Osteoblast (primary cell): ENCODE measurements around the gene ABI3BP. TPM values are rescaled to one million over a fixed set of nuclear protein-coding genes. Genes with fewer than 3 reads are reported as not detected.

Experiments used
- DNase-seq: peaks from one replicate; pipeline ENCODE4 v3.0.0; 2011; ENCODE audit warnings: low spot score, mixed read lengths; ENCODE audit not compliant: insufficient read length; ENCODE audit errors: missing footprints
- H2AFZ ChIP-seq: 2 replicates; pipeline ENCODE4 v1.6.0; 2011; ENCODE audit warnings: mild to moderate bottlenecking, low read length
- H3K27ac ChIP-seq: 2 replicates; pipeline ENCODE4 v1.5.1; 2011; ENCODE audit warnings: mild to moderate bottlenecking, low read depth, low read length, moderate library complexity
- H3K27me3 ChIP-seq: 2 replicates; pipeline ENCODE4 v1.6.0; 2012; ENCODE audit warnings: mild to moderate bottlenecking, control low read depth, inconsistent platforms, low read length, moderate library complexity; ENCODE audit not compliant: insufficient read depth
- H3K36me3 ChIP-seq: 2 replicates; pipeline ENCODE4 v1.5.1; 2011; ENCODE audit warnings: mild to moderate bottlenecking, low read length, control low read depth, moderate library complexity; ENCODE audit not compliant: insufficient read depth
- H3K4me1 ChIP-seq: 2 replicates; pipeline ENCODE4 v1.5.1; 2011; ENCODE audit warnings: mild to moderate bottlenecking, low read length, control low read depth, moderate library complexity; ENCODE audit not compliant: insufficient read depth
- H3K4me2 ChIP-seq: 2 replicates; pipeline ENCODE4 v1.6.0; 2011; ENCODE audit warnings: mild to moderate bottlenecking, low read length; ENCODE audit not compliant: insufficient read depth
- H3K4me3 ChIP-seq: fragments of 200-600 bp; sonication (generic); 3 replicates; pipeline ENCODE4 v1.5.1; 2012; ENCODE audit warnings: mild to moderate bottlenecking, low read length, inconsistent platforms; ENCODE audit not compliant: insufficient read depth
- H3K79me2 ChIP-seq: 2 replicates; pipeline ENCODE4 v1.6.0; 2012; ENCODE audit warnings: mild to moderate bottlenecking, low read length, control low read depth, inconsistent platforms; ENCODE audit not compliant: insufficient read depth
- H3K9me3 ChIP-seq: 2 replicates; pipeline ENCODE4 v1.5.1; 2011; ENCODE audit warnings: low read depth, low read length, control low read depth
- H4K20me1 ChIP-seq: 2 replicates; pipeline ENCODE4 v1.6.0; 2012; ENCODE audit warnings: mild to moderate bottlenecking, low read length, control low read depth; ENCODE audit not compliant: insufficient read depth
- CTCF ChIP-seq: IDR thresholded peaks from 2 replicates; pipeline ENCODE4 v1.5.1; 2011; ENCODE audit warnings: mild to moderate bottlenecking, low read depth, low read length, moderate library complexity; ENCODE audit errors: extremely low read depth
- total RNA-seq: library from RNA; depleted of rRNA; stranded (reverse); fragments of >200 nt; gene quantifications from 2 replicates; pipeline ENCODE4 v1.2.3, GENCODE V29; 2012

The ABI3BP gene
- total RNA-seq, 1 donor: 130 TPM

- peaks cover 5% of the 10 kb centered on the region for H3K9me3 ChIP-seq
- DNase-seq: peak; percentile 87
- peak overlapping the region; percentile 32 for H2AFZ ChIP-seq
- H3K4me2 ChIP-seq: peak overlapping the region; percentile 22
- no peaks in the 10 kb centered on the region for H3K27me3 ChIP-seq
- no peaks in the 10 kb centered on the region for H4K20me1 ChIP-seq
- no peak overlapping the region for H3K4me3 ChIP-seq
- H3K36me3 ChIP-seq: peaks cover 5% of the 10 kb centered on the region
- H3K79me2 ChIP-seq: peaks cover 68% of the 10 kb centered on the region
- peaks cover 38% of the 10 kb centered on the region for H3K4me1 ChIP-seq
- peak overlapping the region; percentile 79 for H3K27ac ChIP-seq
- no peak for TF ChIP-seq CTCF
These were observed 35.8 kb downstream of the ABI3BP start for GRCh38 chr3:100957261-100957986.

- H2AFZ ChIP-seq: peak overlapping the region; percentile 4
- H3K27me3 ChIP-seq: no peaks in the 10 kb centered on the region
- H3K9me3 ChIP-seq: peaks cover 5% of the 10 kb centered on the region
- no peak for TF ChIP-seq CTCF
- no peaks in the 10 kb centered on the region for H4K20me1 ChIP-seq
- peaks cover 5% of the 10 kb centered on the region for H3K36me3 ChIP-seq
- DNase-seq: no peak
- H3K79me2 ChIP-seq: peaks cover 65% of the 10 kb centered on the region
- H3K27ac ChIP-seq: peak overlapping the region; percentile 79
- no peak overlapping the region for H3K4me3 ChIP-seq
- H3K4me2 ChIP-seq: no peak overlapping the region
- H3K4me1 ChIP-seq: peaks cover 38% of the 10 kb centered on the region
These were observed 36.9 kb downstream of the ABI3BP start for GRCh38 chr3:100956276-100956675.

- peak overlapping the region; percentile 6 for H3K4me3 ChIP-seq
- H3K79me2 ChIP-seq: peaks cover 63% of the 10 kb centered on the region
- peak overlapping the region; percentile 57 for H3K4me2 ChIP-seq
- no peak for TF ChIP-seq CTCF
- H3K4me1 ChIP-seq: peaks cover 38% of the 10 kb centered on the region
- no peaks in the 10 kb centered on the region for H3K27me3 ChIP-seq
- DNase-seq: peak; percentile 90
- no peak overlapping the region for H2AFZ ChIP-seq
- H3K9me3 ChIP-seq: peaks cover 3% of the 10 kb centered on the region
- H4K20me1 ChIP-seq: no peaks in the 10 kb centered on the region
- no peaks in the 10 kb centered on the region for H3K36me3 ChIP-seq
- peak overlapping the region; percentile 93 for H3K27ac ChIP-seq
These were observed 38.2 kb downstream of the ABI3BP start for GRCh38 chr3:100954990-100955389.

GRCh38 chr3:100954199-100954935, 38.9 kb downstream of the ABI3BP start:
- Histone ChIP-seq H3K27me3 (no peaks in the 10 kb centered on the region), H3K36me3 (no peaks in the 10 kb centered on the region), H3K9me3 (no peaks in the 10 kb centered on the region), H3K79me2 (peaks cover 64% of the 10 kb centered on the region), H3K4me2 (peak overlapping the region; percentile 57), H4K20me1 (no peaks in the 10 kb centered on the region), H3K4me3 (no peak overlapping the region), H3K4me1 (peaks cover 38% of the 10 kb centered on the region), H2AFZ (peak overlapping the region; percentile 5), H3K27ac (peak overlapping the region; percentile 93)
- no peak for DNase-seq
- no peak for TF ChIP-seq CTCF
